ENCODE data around the gene CFAP61.

DNA sequence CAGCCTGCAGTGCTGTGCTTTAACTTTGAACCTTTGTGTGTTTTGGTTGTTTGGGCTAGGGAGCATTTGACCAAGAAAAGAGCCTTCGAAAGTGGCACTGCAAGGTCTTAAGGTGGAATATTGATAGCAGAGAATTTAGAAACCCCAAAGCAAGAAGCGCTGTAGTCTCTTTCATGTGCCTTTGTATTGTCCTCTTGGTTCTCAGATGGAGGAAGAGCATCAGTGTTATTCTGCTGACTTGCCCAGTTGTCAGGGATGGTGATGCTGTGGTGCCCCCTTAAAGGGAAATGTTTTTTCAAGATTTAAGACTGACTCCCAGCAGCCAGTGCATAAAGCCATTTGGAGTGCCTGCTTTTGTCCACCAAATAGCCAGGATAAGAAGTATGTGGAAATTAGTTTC, 212.9 kb downstream of the CFAP61 start:
- TF ChIP-seq, protein P1, sequence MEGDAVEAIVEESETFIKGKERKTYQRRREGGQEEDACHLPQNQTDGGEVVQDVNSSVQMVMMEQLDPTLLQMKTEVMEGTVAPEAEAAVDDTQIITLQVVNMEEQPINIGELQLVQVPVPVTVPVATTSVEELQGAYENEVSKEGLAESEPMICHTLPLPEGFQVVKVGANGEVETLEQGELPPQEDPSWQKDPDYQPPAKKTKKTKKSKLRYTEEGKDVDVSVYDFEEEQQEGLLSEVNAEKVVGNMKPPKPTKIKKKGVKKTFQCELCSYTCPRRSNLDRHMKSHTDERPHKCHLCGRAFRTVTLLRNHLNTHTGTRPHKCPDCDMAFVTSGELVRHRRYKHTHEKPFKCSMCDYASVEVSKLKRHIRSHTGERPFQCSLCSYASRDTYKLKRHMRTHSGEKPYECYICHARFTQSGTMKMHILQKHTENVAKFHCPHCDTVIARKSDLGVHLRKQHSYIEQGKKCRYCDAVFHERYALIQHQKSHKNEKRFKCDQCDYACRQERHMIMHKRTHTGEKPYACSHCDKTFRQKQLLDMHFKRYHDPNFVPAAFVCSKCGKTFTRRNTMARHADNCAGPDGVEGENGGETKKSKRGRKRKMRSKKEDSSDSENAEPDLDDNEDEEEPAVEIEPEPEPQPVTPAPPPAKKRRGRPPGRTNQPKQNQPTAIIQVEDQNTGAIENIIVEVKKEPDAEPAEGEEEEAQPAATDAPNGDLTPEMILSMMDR (IDR thresholded peaks at IDR 0.05) = no peak
- TF ChIP-seq POLR2A (IDR thresholded peaks at IDR 0.05) = no peak

All from heart left ventricle (tissue), 13 donors.